Activated CD4-positive, alpha-beta T cell treated with anti-CD3 and anti-CD28 coated beads, Interleukin-2, amount 50 U/mL, for 1 hour (primary cell): ENCODE measurements around the gene TRAF7.

Experiments used
- DNase-seq: peaks from one replicate; pipeline ENCODE4 v3.0.0-alpha.2; 2020

The TRAF7 gene

DNA sequence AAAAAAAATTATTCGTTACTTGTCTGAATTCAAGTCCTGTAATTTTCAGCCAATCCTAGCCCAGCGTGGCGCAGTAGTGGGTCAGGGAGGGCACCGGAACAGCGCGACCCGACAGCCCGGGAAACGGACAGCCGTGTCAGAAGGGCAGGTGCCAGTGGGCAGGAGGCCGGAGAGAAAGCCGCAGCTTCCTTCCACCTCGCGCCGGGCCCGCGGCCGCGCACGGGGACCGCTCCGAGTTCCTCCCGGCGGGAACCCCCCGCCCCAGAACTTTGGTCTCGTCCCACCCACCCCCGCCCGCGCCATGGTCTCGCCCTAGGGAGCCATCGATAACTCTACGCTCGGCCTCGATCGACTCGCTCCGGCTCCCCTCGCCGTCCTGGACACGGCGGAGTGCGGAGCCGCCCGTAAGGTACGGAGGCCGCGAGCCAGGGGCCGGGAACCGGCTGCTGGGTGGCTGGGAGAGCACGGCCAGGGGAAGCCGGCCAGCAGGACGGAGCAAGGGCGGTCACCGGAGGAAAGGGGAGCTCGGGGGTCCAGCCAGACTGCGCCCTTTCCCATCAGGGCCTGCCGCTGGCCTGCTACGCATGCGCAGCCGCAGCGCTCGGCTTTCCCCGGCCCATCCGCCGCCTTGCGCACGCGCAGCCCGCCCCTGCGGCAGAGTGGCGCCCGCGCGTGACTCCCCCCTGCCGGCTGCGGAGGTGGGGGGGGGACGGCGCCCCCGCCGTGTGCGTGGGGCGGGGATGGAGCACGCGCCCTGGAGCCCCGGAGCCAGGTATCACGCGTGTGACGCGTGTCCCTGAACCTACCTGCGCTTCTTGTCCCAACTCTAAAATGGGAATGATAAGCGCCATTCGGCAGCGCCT lies 49.8 kb downstream of the TRAF7 start, which contains the start of gene MLST8:
Gene MLST8 (plus strand): TSS at position 351 of the 863 bp plus-strand sequence. CDS start 632 bp downstream, outside the sequence.
- peak; percentile 89 for DNase-seq

DNA sequence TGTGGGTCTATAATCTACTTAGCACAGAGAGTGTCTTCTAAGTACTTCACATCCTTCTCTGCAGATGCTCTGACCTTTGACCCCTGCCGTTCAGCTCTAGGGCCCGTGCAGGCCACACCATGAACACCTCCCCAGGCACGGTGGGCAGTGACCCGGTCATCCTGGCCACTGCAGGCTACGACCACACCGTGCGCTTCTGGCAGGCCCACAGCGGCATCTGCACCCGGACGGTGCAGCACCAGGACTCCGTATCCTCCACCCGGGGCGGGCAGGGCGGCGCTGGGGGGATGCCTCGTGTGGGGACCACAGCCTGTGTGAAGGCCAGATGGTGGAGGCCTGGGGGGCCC lies 50.4 kb downstream of the TRAF7 start:
- no peak for DNase-seq

DNA sequence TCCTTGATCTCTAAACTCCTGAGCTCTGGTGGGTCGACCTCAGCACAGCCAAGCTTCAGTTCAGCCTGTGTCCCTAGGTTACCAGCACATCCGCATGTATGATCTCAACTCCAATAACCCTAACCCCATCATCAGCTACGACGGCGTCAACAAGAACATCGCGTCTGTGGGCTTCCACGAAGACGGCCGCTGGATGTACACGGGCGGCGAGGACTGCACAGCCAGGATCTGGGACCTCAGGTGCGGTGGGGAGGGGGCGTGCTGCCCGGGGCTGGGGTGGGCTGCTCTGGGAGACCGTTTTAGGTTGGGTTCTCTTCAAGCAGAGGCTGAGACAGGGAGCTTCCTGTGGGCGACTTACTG lies 50.8 kb downstream of the TRAF7 start:
- no peak for DNase-seq

DNA sequence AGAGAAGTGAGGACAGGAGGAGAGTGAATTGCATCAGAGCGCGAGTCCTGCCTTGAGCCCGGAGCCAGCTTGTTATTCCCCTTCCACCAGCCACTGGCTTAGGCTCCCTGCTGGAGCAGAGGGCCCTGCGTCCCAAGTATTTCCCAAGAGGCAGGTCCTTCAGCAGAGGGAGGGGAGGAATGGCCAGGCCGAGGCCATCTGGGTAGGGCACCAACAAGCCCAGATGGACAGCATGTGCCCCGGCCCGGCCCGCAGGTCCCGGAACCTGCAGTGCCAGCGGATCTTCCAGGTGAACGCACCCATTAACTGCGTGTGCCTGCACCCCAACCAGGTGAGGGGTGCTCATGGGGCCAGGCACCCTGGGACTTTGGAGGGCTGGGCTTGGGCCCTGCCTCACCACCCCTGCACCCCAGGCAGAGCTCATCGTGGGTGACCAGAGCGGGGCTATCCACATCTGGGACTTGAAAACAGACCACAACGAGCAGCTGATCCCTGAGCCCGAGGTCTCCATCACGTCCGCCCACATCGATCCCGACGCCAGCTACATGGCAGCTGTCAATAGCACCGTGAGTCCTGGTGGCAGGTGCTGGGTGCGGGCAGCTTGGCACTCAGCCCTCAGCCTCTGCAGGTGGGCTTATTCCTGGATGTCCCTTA lies 51.3 kb downstream of the TRAF7 start:
- no peak for DNase-seq

DNA sequence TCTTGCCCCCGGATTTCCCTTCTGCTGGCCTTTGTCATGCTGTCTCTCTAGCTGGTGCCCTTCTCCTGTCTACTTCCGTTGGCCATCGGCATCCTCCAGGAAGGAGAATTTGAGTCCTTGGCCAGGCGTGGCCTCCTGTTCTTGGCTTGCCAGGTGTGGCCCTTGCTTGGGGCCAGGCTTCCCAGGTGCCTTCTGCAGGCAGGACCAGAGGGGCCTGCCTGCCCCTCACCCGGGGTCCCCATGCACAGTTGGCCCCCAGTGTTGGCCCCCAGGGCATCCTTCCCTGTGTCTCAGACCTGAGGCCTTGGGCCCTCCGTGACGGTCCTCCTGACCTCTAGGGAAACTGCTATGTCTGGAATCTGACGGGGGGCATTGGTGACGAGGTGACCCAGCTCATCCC lies 52.3 kb downstream of the TRAF7 start:
- no peak for DNase-seq

DNA sequence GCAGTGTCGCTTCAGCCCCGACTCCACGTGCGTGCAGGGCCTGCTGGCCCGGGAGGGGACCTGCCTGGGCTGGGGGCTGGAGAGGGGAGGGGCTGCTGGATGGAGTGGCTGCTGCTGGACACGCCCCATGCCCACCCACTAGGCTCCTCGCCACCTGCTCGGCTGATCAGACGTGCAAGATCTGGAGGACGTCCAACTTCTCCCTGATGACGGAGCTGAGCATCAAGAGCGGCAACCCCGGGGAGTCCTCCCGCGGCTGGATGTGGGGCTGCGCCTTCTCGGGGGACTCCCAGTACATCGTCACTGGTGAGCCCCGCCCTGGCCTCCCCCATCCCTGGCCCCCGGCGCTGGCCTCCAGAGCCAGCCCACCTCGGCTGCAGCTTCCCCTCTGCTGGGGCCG lies 52.7 kb downstream of the TRAF7 start:
- no peak for DNase-seq

DNA sequence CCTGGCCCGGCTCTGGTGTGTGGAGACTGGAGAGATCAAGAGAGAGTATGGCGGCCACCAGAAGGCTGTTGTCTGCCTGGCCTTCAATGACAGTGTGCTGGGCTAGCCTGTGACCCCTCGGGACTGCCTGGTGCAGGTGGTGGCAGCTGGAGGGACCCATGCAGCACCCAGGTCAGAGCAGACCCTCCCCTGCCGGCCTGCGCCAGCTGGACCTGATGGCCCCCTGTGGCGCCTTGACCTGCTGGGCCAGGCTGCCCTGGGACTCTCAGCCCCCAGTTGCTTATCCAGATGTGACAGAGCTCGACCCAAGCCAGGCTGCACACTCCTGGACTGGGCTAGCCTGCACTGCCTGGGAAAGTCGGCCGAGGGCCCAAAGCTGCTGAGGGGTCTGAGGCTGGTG lies 53.2 kb downstream of the TRAF7 start:
- no peak for DNase-seq

DNA sequence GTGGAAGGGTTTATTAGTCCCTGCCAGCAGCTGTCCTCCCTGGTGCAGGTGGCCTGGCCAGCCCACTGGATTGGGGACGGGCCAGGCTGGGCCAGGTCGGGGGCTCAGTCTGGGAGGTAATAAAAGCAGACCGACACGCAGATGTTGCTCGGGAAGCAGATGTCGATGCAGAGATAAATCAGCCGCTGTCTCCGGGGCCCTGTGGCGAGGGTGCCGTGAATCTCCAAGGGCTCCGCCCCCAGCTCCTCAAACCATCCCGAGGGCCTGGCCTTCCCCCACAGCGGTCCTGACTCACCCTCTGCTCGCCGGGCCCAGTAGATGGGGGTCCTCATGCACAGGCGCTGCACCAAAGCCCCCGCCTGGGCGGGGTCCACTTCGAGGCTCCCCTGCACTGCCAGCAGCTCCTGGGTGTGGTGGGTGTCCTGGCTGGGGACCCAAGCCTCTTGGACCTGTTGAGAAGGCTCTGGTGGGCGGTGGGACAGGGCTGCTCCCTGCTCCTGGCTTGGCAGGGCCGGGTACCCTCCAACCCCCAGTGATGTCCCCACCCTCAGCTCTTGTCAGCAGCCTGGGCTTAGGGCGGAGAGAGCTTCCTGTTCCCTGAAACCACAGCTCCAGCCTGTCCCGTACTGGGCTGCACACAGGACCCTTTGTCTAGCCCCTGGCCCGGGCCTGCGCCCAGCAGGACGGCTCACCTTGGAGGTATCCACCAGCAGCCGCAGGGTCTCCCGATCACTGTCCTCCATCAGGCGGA lies 53.9 kb downstream of the TRAF7 start:
- no peak for DNase-seq

DNA sequence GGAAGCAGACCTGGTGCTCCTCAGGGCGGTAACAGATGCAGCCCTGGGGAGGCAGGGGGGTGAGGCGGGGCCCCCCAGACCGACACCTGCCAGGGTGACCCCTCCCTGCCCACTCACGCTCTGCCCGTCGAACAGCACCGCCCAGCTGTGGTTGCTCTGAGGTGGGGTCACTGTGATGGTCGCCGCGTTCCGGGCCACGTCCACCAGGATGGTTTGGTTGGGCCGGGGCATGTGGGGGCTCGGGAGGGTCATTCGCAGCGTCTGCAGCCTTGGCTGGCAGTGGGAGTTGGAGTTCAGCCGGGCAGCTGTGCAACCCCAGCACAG lies 54.4 kb downstream of the TRAF7 start:
- no peak for DNase-seq

DNA sequence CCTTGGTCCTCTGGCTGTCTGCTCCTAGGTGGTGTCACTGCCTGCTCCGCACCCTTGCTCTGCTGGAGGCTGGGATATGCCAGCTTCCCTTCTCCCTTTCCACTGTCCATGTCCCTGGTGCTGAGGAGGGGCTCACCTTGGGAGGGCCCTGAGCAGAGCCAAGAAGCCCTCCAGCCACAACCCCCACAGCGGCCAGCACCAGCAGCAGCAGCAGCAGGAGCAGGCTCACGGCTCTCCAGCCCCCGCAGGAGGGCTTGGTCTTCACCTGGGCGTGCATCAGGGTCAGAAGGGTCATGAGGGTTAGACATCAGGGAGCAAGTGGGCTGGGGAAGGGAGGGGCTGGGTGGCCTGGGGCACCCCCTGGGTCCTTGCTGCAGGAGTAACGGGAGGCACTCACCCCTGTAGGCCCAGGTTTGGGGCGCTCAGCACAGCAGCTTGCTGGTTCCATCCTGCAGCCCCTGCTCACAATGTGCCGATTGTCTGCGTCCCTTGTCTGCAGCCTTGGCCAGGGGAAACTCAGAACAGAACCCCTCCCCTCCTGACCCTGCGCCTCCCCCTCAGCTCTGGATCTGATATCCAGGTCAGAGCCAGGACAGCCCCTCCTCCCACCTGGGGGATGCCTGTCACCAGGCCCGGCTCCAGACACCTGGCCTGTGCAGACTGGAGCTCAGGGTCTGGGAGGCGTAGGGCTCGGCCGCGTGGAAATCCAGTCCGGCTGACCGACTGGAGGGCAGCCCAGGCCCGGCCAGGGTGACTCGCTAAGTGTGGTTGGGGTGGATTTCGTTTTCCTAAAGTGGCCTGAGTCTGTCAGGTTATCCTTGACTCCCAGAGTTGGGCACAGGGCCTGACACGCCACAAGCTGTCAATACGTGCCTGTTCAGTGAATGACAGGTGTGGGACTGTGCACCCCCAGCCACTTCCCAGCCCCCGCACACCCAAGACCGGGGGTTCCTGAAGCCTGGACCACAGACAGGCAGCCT lies 55.1 kb downstream of the TRAF7 start, which contains the start of gene BRICD5:
Gene BRICD5 (minus strand): TSS at position 478 of the 980 bp plus-strand sequence. CDS start 30 bp downstream, at position 448.
- no peak for DNase-seq

DNA sequence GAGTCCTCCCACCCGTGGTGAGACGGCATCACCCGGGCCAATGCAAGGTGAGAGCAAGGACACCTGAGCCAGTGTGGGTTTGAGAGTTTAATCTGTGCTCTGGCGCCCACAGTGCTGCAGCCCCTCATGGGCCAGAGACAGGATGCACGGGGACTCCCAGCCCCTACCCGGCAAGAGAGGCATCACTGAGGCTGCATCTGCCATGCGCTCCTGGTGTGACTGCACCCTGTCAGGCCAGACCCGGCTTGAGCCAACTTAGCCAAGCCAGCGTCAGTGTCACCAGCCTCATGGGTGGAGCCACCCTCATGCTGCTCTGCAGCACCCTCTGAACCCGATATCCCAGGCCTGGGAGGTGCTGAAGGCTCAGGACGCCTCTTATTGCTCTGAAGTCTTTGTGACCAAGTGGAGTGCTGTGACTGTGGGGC lies 56.4 kb downstream of the TRAF7 start:
- no peak for DNase-seq

DNA sequence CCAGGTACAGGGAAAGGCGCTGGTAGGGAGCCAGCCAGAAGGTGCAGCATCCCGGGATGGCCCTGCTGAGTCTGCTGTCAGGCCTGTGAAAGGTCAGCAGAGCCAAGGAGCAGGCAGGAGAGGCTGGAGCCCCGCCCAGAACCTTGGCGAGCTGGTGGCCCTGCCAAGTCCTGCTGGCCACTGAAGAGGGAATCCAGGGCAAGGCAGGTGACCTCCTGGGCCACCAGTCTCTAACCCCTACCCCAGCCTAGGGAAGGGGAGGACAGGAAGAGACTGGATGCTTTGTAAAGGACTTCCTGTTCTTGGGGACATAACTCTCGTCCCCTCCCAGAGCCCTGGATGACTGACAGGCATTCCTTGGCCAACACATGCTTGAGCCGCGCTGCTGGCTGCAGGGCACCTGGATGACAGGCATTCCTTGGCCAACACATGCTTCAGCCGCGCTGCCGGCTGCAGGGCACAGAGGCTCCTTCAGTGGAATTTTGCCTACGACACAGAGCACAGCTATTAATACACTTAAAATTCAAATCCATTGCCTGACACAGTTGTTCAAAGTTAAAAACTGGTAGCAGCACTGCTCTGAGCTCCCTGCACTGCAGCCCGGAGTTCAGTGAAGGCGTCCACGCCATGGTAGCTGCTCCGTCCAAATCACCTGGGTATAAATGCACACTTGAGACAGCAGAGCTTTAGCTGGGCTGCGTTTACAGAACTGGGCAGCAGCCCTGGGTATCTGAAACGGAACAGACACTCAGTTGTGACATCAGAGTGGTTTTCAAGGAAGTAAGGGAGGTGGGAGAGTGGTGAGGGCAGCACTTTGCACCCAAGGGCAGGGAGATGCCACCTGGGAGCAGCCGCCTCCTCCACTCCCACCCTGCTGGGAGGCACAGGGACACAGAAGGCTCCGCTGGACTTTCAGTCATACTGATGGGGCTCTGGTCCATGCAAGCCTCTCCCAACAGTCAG lies 57.1 kb downstream of the TRAF7 start:
- no peak for DNase-seq

DNA sequence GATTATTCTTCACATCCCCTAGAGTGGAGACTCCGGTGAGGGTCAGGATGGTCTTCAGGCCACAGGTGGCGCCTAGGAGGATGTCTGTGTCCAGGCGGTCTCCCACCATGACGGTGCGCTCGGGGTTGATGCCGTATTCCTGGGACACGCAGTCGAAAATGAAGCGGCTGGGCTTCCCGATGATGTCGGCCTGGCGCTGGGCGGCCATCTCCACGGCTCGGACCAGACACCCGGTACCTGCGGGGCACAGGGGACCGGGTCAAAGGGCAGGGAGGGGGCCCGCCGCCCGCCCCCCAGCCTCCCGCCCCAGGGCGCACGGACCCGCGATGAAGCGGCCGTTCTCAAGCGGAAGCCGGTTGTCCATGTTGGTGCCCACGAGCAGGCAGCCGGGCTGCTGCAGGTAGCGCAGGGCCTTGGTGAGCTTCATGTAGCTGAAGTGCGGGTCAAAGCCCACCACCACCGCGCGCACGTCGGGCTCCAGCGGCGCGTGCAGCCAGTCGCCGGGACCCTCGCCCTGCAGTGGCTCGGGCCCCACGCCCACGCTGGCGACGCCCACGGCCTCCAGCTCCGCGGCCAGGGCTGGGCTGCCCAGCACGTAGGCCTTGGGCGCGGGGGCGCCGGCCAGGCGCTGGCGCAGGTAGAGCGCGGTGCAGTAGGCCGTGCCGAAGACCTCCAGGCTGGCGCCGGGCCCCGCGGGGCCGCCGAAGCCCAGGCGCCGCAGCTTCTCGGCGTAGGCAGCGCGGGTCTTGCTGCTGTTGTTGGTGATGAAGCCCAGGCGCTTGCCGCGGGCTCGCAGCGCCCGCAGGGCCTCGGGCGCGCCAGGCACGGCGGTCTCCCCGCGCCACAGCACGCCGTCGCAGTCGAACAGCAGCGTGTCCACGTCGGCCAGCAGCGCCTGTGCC lies 58.5 kb downstream of the TRAF7 start:
- no peak for DNase-seq

DNA sequence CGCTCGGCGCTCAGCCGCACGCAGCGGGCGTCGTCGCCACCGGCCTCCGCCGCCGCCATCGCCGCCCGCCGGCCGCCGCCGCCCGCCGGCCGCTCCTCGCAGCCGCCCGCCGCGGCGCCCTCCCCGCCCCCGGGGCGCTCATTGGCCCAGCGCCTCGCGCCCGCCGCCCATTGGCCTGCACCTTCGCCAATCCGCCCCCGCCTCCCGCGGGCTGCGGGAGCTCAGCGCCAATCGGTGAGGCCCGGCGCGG lies 59.1 kb downstream of the TRAF7 start, which contains the start of gene PGP:
Gene PGP (minus strand): TSS at position 122 of the 250 bp plus-strand sequence. CDS start 63 bp downstream, at position 59.
- no peak for DNase-seq

DNA sequence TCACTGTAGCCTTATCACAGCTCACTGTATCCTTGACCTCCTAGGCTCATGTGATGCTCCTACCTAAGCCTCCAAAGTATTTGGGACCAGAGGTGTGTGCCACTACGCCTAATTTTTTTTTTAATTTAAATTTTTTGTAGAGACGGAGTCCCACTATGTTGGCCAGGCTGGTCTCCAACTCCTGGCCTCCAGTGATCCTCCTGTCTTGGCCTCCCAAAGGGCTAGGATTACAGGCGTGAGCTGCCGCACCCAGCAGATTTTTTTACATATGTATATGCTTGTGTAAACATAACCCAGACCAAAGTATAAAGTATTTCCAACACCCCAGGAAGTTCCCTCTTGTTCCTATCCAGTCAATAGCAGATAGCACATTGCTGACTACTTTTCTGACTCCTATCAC lies 60.7 kb downstream of the TRAF7 start:
- no peak for DNase-seq

DNA sequence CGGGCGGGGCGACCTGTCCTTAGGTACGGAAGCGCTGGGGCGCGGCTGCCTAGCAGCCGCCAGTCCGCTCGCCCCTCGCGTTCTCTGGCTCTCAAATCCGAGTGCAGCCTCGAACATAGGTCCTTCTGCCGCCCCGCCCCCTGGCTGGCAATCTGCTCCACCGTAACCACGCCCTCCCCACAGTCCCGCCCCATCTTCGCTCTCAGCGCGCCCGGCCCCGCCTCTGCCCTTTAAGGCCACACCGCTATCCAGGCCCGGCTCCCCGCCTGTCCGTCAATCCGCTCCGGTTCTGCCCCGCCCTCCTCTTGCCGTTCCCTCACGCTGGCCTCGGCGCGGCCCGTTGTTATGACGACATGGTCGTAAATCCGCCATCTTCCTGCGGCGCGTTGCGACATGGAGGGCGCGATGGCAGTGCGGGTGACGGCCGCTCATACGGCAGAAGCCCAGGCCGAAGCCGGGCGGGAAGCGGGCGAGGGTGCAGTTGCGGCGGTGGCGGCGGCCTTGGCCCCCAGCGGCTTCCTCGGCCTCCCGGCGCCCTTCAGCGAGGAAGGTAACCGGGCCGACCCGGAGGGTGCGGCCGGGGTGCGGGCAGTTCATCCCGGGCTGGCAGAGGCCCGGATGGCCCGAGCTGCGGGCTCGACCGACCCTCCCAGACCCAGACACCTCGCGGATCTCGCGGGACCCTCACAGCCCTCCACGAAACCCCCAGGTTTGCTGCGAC lies 67.8 kb downstream of the TRAF7 start, which contains the start of gene E4F1:
Gene E4F1 (plus strand): TSS at position 371 of the 721 bp plus-strand sequence. CDS start 23 bp downstream, at position 394.
- DNase-seq, result peak; percentile 99

DNA sequence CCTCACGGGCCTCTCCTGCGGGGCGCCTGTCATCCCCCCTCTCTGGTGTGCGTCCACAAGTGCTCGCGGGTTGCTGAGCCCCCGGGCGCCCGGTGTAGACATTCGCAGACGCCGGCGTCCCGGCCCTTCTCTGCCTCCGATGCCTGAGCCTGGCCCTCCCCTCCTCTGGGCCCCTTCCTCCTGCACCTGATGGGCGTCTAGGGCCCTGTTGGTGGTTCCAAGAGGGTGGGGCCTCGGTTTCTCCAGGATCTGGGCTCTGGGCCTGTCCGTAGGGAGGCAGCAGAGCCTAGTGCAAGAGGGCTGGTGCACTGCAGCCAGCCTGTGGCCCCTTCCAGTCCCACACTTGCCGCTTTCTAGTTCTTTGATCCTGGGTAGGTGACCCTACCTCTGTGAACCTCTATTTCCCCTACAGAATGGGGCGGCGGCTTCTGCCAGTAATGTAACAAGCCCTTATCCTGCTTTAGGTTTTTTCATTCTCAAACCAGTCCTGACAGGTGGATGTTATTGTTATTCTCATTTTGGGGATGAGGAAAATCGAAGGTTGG lies 68.4 kb downstream of the TRAF7 start:
- no peak for DNase-seq

DNA sequence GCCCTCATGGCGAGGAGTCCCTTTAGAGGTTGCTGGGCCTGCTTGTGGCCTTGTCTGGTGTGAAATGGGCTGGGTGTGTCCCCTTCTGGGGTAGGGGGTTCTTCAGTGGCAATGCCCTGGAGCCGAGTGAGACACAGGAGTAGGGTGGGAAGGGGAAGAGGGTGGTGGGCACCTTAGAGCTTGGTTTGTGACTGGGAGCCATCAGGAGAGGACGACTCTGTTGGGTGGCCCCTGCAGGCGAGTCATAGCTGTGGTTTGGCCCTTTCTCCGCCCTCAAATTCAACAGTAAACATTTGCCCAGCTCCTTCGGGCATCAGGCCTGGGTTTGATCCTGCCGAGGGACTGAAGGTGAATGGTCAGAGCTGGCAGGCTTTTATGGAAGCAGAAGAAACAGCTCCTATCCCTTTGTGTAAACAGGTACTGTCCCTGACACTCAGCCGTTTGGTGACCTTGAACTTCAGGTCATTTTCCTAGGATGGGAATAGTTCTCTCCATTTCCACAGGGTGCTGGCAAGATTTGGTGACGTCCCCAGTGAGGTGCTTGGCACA lies 70.7 kb downstream of the TRAF7 start:
- no peak for DNase-seq

DNA sequence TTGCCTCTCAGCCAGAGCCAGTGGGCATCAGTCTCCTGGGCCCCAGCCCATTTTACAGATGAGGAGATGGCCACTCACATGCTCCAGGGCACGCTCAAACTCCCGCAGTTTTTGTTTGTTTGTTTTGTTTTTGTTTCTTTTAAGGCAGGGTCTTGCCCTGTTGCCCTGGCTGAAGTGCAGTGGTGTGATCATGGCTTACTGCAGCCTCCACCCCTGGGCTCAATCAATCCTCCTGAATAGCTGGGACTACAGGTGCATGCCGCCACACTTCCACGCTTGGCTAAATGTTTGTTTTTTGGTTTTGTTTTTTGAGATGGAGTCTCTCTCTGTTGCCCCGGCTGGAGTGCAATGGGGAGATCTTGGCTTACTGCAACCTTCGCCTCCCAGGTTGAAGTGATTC lies 71.3 kb downstream of the TRAF7 start:
- DNase-seq, result no peak
